Keratinocyte (primary cell): ENCODE measurements around the gene PRKN. TPM values are rescaled to one million over a fixed set of nuclear protein-coding genes. Genes with fewer than 3 reads are reported as not detected.

ENCODE experiments used
- DNase-seq: peaks from one replicate; pipeline ENCODE4 v3.0.0-alpha.2; 2011; ENCODE audit warnings: low read depth, missing footprints, low spot score
- FAIRE-seq: peaks from 2 replicates; lab custom pipeline; 2011; peaks lifted over from hg19 to GRCh38; lab: Jason Lieb, UNC
- H2AFZ ChIP-seq: 2 replicates; pipeline ENCODE4 v1.6.0; 2012; ENCODE audit warnings: low read length, control low read depth, inconsistent platforms; ENCODE audit not compliant: control insufficient read depth
- H3K27ac ChIP-seq: 2 replicates; pipeline ENCODE4 v1.5.1; 2011; ENCODE audit warnings: low read length; ENCODE audit not compliant: control insufficient read depth, insufficient read depth
- H3K27me3 ChIP-seq: 3 replicates; pipeline ENCODE4 v1.6.0; 2011; ENCODE audit warnings: low read length; ENCODE audit not compliant: control insufficient read depth, insufficient read depth; ENCODE audit errors: extremely low read depth
- H3K36me3 ChIP-seq, 2 experiments: 2 replicates in 1 of 2; 3 replicates in 1 of 2; pipeline ENCODE4 v1.5.1; 2011; ENCODE audit warnings: low read length in 2 of 2, mild to moderate bottlenecking in 1 of 2; ENCODE audit not compliant: control insufficient read depth in 2 of 2, insufficient read depth in 2 of 2; ENCODE audit errors: extremely low read depth in 1 of 2
- H3K4me1 ChIP-seq: 3 replicates; pipeline ENCODE4 v1.5.1; 2011; ENCODE audit warnings: low read length; ENCODE audit not compliant: control insufficient read depth, insufficient read depth; ENCODE audit errors: extremely low read depth
- H3K4me2 ChIP-seq: 3 replicates; pipeline ENCODE4 v1.6.0; 2011; ENCODE audit warnings: low read depth, low read length; ENCODE audit not compliant: control insufficient read depth, insufficient read depth; ENCODE audit errors: extremely low read depth
- H3K4me3 ChIP-seq, 3 experiments: fragments of 200-600 bp in 1 of 3; sonication (generic) in 1 of 3; 2 replicates in 2 of 3; 3 replicates in 1 of 3; pipeline ENCODE4 v1.5.1; 2011 to 2016; ENCODE audit warnings: low read length in 3 of 3, mild to moderate bottlenecking in 3 of 3, control low read depth in 2 of 3, inconsistent platforms in 1 of 3, low read depth in 1 of 3, mixed read lengths in 1 of 3, mixed run types in 1 of 3, moderate library complexity in 1 of 3; ENCODE audit not compliant: control insufficient read depth in 2 of 3, insufficient read depth in 2 of 3; ENCODE audit errors: extremely low read depth in 1 of 3
- H3K79me2 ChIP-seq: 2 replicates; pipeline ENCODE4 v1.6.0; 2012; ENCODE audit warnings: low read length; ENCODE audit not compliant: control insufficient read depth, insufficient read depth
- H3K9ac ChIP-seq: 3 replicates; pipeline ENCODE4 v1.6.0; 2011; ENCODE audit warnings: low read length; ENCODE audit not compliant: control insufficient read depth, insufficient read depth; ENCODE audit errors: extremely low read depth
- H3K9me1 ChIP-seq: 3 replicates; pipeline ENCODE4 v1.6.0; 2011; ENCODE audit warnings: low read length; ENCODE audit not compliant: control insufficient read depth, insufficient read depth; ENCODE audit errors: extremely low read depth
- H3K9me3 ChIP-seq: 2 replicates; pipeline ENCODE4 v1.5.1; 2012; ENCODE audit warnings: low read depth, low read length; ENCODE audit not compliant: control insufficient read depth
- H4K20me1 ChIP-seq: 3 replicates; pipeline ENCODE4 v1.6.0; 2011; ENCODE audit warnings: low read length; ENCODE audit not compliant: control insufficient read depth, insufficient read depth; ENCODE audit errors: extremely low read depth
- CTCF ChIP-seq, 3 experiments: IDR thresholded peaks in 1 of 3; conservative IDR thresholded peaks in 1 of 3; optimal IDR thresholded peaks in 1 of 3; 2 replicates in 2 of 3; 3 replicates in 1 of 3; pipeline versions ENCODE3 to v1.5.1; 2011; ENCODE audit warnings: low read length in 3 of 3, mild to moderate bottlenecking in 3 of 3, moderate library complexity in 2 of 3, control low read depth in 1 of 3, inconsistent platforms in 1 of 3; ENCODE audit not compliant: insufficient read depth in 2 of 3; ENCODE audit errors: extremely low read depth in 1 of 3
- EZH2 ChIP-seq: IDR thresholded peaks from one replicate; pipeline ENCODE4 v1.6.1; 2012; ENCODE audit warnings: inconsistent platforms, mild to moderate bottlenecking, low read length, moderate library complexity
- dilution Hi-C: fragments of 300-500 bp; cut with MboI; formaldehyde crosslinking; loops from one replicate; pipeline ENCODE4 v1.7.0; 2020; ENCODE audit warnings: low sequenced_read_pairs; ENCODE audit not compliant: extremely low pct_ligation_motif_present
- polyA plus RNA-seq, 5 experiments: library from polyadenylated mRNA; depleted of rRNA in 3 of 5; stranded (reverse) in 3 of 5; stranded (forward) in 1 of 5; unstranded in 1 of 5; fragments of >200 nt; gene quantifications; 1 replicate in 1 of 5; 2 replicates in 3 of 5; 3 replicates in 1 of 5; pipeline versions ENCODE4 v1.2.1 to v1.2.3, GENCODE V29; 2011 to 2012; ENCODE audit warnings: missing spikeins in 2 of 5, low read depth in 1 of 5, low replicate concordance in 1 of 5

PRKN gene
- polyA plus RNA-seq, 1 donor (not counting 4 experiments of a cell fraction or from before 2014, with no cell fraction given), result 0.67 TPM

GRCh38 chr6:161679980-161680538, 1047.5 kb downstream of the PRKN start:
- Histone ChIP-seq H3K36me3 (no peaks in the 10 kb centered on the region), H3K9me1 (no peaks in the 10 kb centered on the region), H3K4me2 (no peak overlapping the region), H3K79me2 (no peaks in the 10 kb centered on the region), H3K27me3 (no peaks in the 10 kb centered on the region), H3K4me1 (no peaks in the 10 kb centered on the region), H3K4me3 (no peak overlapping the region), H4K20me1 (no peaks in the 10 kb centered on the region), H3K9me3 (no peaks in the 10 kb centered on the region), H3K27ac (no peak overlapping the region), H2AFZ (no peak overlapping the region), H3K9ac (no peak overlapping the region)
- TF ChIP-seq EZH2 (no peak), CTCF (optimal IDR thresholded peaks at IDR 0.05 in 1 of 3, IDR thresholded peaks at IDR 0.05 in 1 of 3, conservative IDR thresholded peaks at IDR 0.05 in 1 of 3; ENCODE audit: extremely low read depth in 1 of 3, insufficient read depth in 2 of 3, low read length in 3 of 3) (no peak)
- DNase-seq (no peak), FAIRE-seq (no peak)
- dilution Hi-C loops, result no loop called here

GRCh38 chr6:161677188-161677587, 1050.4 kb downstream of the PRKN start:
- DNase-seq (no peak), FAIRE-seq (no peak)
- no peak overlapping the region for H3K4me3 ChIP-seq
- H3K27ac ChIP-seq, result no peak overlapping the region
- H2AFZ ChIP-seq, result no peak overlapping the region
- H3K9me3 ChIP-seq, result no peaks in the 10 kb centered on the region
- no peak overlapping the region for H3K4me2 ChIP-seq
- no peaks in the 10 kb centered on the region for H3K27me3 ChIP-seq
- H3K9me1 ChIP-seq, result no peaks in the 10 kb centered on the region
- no peak overlapping the region for H3K9ac ChIP-seq
- H3K4me1 ChIP-seq, result no peaks in the 10 kb centered on the region
- no peaks in the 10 kb centered on the region for H4K20me1 ChIP-seq
- H3K36me3 ChIP-seq, result no peaks in the 10 kb centered on the region
- dilution Hi-C loops, result no loop called here
- TF ChIP-seq EZH2, result no peak
- no peak for TF ChIP-seq CTCF (optimal IDR thresholded peaks at IDR 0.05 in 1 of 3, IDR thresholded peaks at IDR 0.05 in 1 of 3, conservative IDR thresholded peaks at IDR 0.05 in 1 of 3; ENCODE audit: extremely low read depth in 1 of 3, insufficient read depth in 2 of 3, low read length in 3 of 3)
- no peaks in the 10 kb centered on the region for H3K79me2 ChIP-seq
